OCI-LY1 (cell line): ENCODE measurements around the gene PSPH.
"Not testable (repeated sequence)": the region's sequence is repeated elsewhere in the genome, so short reads cannot be mapped to it uniquely, and the experiment has no call there.

Experiments
- H2AFZ ChIP-seq: fragments of 200-600 bp; sonication (generic), shearing (Covaris generic); 2 replicates; pipeline ENCODE4 v1.6.0; 2014; ENCODE audit warnings: antibody characterized with exemption, mild to moderate bottlenecking, low read length
- H3F3A ChIP-seq: fragments of 200-600 bp; sonication (generic), shearing (Covaris generic); 2 replicates; pipeline ENCODE4 v1.6.0; 2014; ENCODE audit warnings: mild to moderate bottlenecking, antibody characterized with exemption, low read length, moderate library complexity; ENCODE audit not compliant: insufficient read depth
- H3K27ac ChIP-seq: fragments of 200-600 bp; sonication (generic); 2 replicates; pipeline ENCODE4 v1.5.1; 2014; ENCODE audit warnings: low read length, mixed run types, mild to moderate bottlenecking, low read depth; ENCODE audit not compliant: poor library complexity, severe bottlenecking
- H3K27me3 ChIP-seq: fragments of 200-600 bp; sonication (generic); 2 replicates; pipeline ENCODE4 v1.6.0; 2014; ENCODE audit warnings: antibody characterized with exemption, mild to moderate bottlenecking, low read length, moderate library complexity; ENCODE audit not compliant: insufficient read depth
- H3K36me3 ChIP-seq: fragments of 200-600 bp; sonication (generic); 2 replicates; pipeline ENCODE4 v1.6.1; 2014; ENCODE audit warnings: mild to moderate bottlenecking, antibody characterized with exemption, low read length, moderate library complexity, mixed read lengths; ENCODE audit not compliant: insufficient read depth
- H3K4me1 ChIP-seq: fragments of 200-600 bp; sonication (generic); 2 replicates; pipeline ENCODE4 v1.5.1; 2014; ENCODE audit warnings: mild to moderate bottlenecking, low read length, moderate library complexity; ENCODE audit not compliant: insufficient read depth, severe bottlenecking
- H3K4me2 ChIP-seq: fragments of 200-600 bp; sonication (generic), shearing (Covaris generic); 2 replicates; pipeline ENCODE4 v1.6.1; 2014; ENCODE audit warnings: low read length
- H3K4me3 ChIP-seq: fragments of 200-600 bp; sonication (generic); 2 replicates; pipeline ENCODE4 v1.5.1; 2014; ENCODE audit warnings: low read length, low read depth, mild to moderate bottlenecking, mixed read lengths; ENCODE audit not compliant: poor library complexity, severe bottlenecking
- H3K79me2 ChIP-seq: fragments of 200-600 bp; shearing (Covaris generic); 2 replicates; pipeline ENCODE4 v1.6.1; 2016; ENCODE audit warnings: mixed run types, low read length, mixed read lengths; ENCODE audit not compliant: insufficient read depth
- H3K9ac ChIP-seq: fragments of 200-600 bp; sonication (generic), shearing (Covaris generic); 2 replicates; pipeline ENCODE4 v1.6.1; 2014; ENCODE audit warnings: mild to moderate bottlenecking, low read length, mixed read lengths
- H3K9me2 ChIP-seq: fragments of 200-600 bp; sonication (generic), shearing (Covaris generic); 2 replicates; pipeline ENCODE4 v1.6.1; 2014; ENCODE audit warnings: low read depth, mild to moderate bottlenecking, low read length, mixed read lengths
- H3K9me3 ChIP-seq: fragments of 200-600 bp; shearing (Covaris generic); 2 replicates; pipeline ENCODE4 v1.6.1; 2014; ENCODE audit warnings: low read length, mixed read lengths
- H4K20me1 ChIP-seq: fragments of 200-600 bp; sonication (generic), shearing (Covaris generic); 2 replicates; pipeline ENCODE4 v1.6.0; 2016; ENCODE audit warnings: mild to moderate bottlenecking, low read length; ENCODE audit not compliant: insufficient read depth
- CTCF ChIP-seq: fragments of 200-600 bp; sonication (generic), shearing (Covaris generic); IDR thresholded peaks from 2 replicates; pipeline ENCODE4 v1.5.1; 2017; ENCODE audit warnings: mild to moderate bottlenecking, antibody characterized with exemption, low read length, moderate library complexity, mixed read lengths
- EZH2 ChIP-seq: fragments of 200-600 bp; sonication (generic), shearing (Covaris generic); IDR thresholded peaks from 2 replicates; pipeline ENCODE4 v1.8.0; 2017; ENCODE audit warnings: borderline replicate concordance, mixed run types, mild to moderate bottlenecking, antibody characterized with exemption, low read length, moderate library complexity, mixed read lengths

Gene PSPH

GRCh38 chr7:56040730-56041129 is 10.5 kb downstream of the PSPH start:
- Histone ChIP-seq H3K9me2 (no peaks in the 10 kb centered on the region), H3K4me2 (no peak overlapping the region), H3K27ac (no peak overlapping the region), H3K27me3 (no peaks in the 10 kb centered on the region), H3K9ac (no peak overlapping the region), H3F3A (no peaks in the 10 kb centered on the region), H3K36me3 (peaks cover 28% of the 10 kb centered on the region), H3K4me1 (no peaks in the 10 kb centered on the region), H4K20me1 (no peaks in the 10 kb centered on the region), H2AFZ (no peak overlapping the region), H3K9me3 (no peaks in the 10 kb centered on the region), H3K79me2 (no peaks in the 10 kb centered on the region), H3K4me3 (no peak overlapping the region)
- TF ChIP-seq CTCF (no peak), EZH2 (no peak)

GRCh38 chr7:56033671-56034432 is 17.4 kb downstream of the PSPH start:
- no peaks in the 10 kb centered on the region for H4K20me1 ChIP-seq
- H3F3A ChIP-seq, result no peaks in the 10 kb centered on the region
- no peak for TF ChIP-seq EZH2
- peak; percentile 18; the same call in 1 of the 2 replicates for TF ChIP-seq CTCF
- no peaks in the 10 kb centered on the region for H3K9me2 ChIP-seq
- H3K4me1 ChIP-seq, result peaks cover 23% of the 10 kb centered on the region
- peak overlapping the region; percentile 55 for H3K9ac ChIP-seq
- peaks cover 22% of the 10 kb centered on the region for H3K36me3 ChIP-seq
- H3K27me3 ChIP-seq, result no peaks in the 10 kb centered on the region
- peak overlapping the region; percentile 42 for H3K27ac ChIP-seq
- no peaks in the 10 kb centered on the region for H3K9me3 ChIP-seq
- H3K4me3 ChIP-seq, result peak overlapping the region; percentile 63
- no peaks in the 10 kb centered on the region for H3K79me2 ChIP-seq
- H2AFZ ChIP-seq, result no peak overlapping the region
- peak overlapping the region; percentile 70 for H3K4me2 ChIP-seq

- not testable (repeated sequence) for H3K9me2 ChIP-seq, H3F3A ChIP-seq, H3K79me2 ChIP-seq, H3K4me2 ChIP-seq, H3K27me3 ChIP-seq, H3K9ac ChIP-seq, H3K27ac ChIP-seq, H3K9me3 ChIP-seq, H4K20me1 ChIP-seq, H2AFZ ChIP-seq, H3K4me3 ChIP-seq
- H3K36me3 ChIP-seq, result peaks cover 32% of the 10 kb centered on the region
- peaks cover 23% of the 10 kb centered on the region for H3K4me1 ChIP-seq
Measured at GRCh38 chr7:56032578-56032977, 18.7 kb downstream of the PSPH start.

GRCh38 chr7:56031556-56031955 is 19.7 kb downstream of the PSPH start:
- H3K27ac ChIP-seq, H3F3A ChIP-seq, H3K9me2 ChIP-seq, H2AFZ ChIP-seq, H3K9ac ChIP-seq, H3K9me3 ChIP-seq, H3K79me2 ChIP-seq, H4K20me1 ChIP-seq, H3K4me3 ChIP-seq, H3K27me3 ChIP-seq, H3K4me2 ChIP-seq: not testable (repeated sequence)
- Histone ChIP-seq H3K4me1 (peaks cover 23% of the 10 kb centered on the region), H3K36me3 (peaks cover 41% of the 10 kb centered on the region)
